HFFc6 (cell line): Measurements from ENCODE around the gene CCN5. TPM values are rescaled to one million over a fixed set of nuclear protein-coding genes. Genes with fewer than 3 reads are reported as not detected.
"Not testable (repeated sequence)": the region's sequence is repeated elsewhere in the genome, so short reads cannot be mapped to it uniquely, and the experiment has no call there.

Experiments
- DNase-seq: peaks from one replicate; pipeline ENCODE4 v3.0.0-alpha.2; 2018
- H3K27ac Mint-ChIP-seq: 2 replicates; pipeline ENCODE4 v1.8.0; 2020; ENCODE audit warnings: mild to moderate bottlenecking, mixed read lengths
- H3K27me3 Mint-ChIP-seq: 2 replicates; pipeline ENCODE4 v1.8.0; 2021; ENCODE audit warnings: mild to moderate bottlenecking, moderate library complexity, mixed read lengths; ENCODE audit not compliant: insufficient read depth
- H3K36me3 Mint-ChIP-seq: 2 replicates; pipeline ENCODE4 v1.8.0; 2021; ENCODE audit warnings: low read depth, mixed read lengths
- H3K4me1 Mint-ChIP-seq: 2 replicates; pipeline ENCODE4 v1.8.0; 2020; ENCODE audit warnings: low read depth, mixed read lengths
- H3K4me3 Mint-ChIP-seq: 2 replicates; pipeline ENCODE4 v1.8.0; 2020; ENCODE audit warnings: mild to moderate bottlenecking, moderate library complexity, mixed read lengths
- H3K9me3 Mint-ChIP-seq: 2 replicates; pipeline ENCODE4 v1.8.0; 2020; ENCODE audit warnings: mild to moderate bottlenecking, mixed read lengths
- CTCF ChIP-seq: fragments of 200-600 bp; sonication (generic); IDR thresholded peaks from 2 replicates; pipeline ENCODE4 v1.5.0; 2021; ENCODE audit warnings: antibody characterized with exemption, mild to moderate bottlenecking
- total RNA-seq, 6 experiments: library from RNA; stranded (reverse); fragmentation: NEBNext Ultra II Directional; extraction: Animal tissue kit (Norgen Biotek cat#: 25700); gene quantifications; 2 replicates in 1 of 6; 3 replicates in 5 of 6; pipeline ENCODE4 v1.2.3, GENCODE V29; 2021

CCN5 gene
- total RNA-seq, 6 experiments from 2014 or later, result 0.14 TPM; not detected in 5

DNA sequence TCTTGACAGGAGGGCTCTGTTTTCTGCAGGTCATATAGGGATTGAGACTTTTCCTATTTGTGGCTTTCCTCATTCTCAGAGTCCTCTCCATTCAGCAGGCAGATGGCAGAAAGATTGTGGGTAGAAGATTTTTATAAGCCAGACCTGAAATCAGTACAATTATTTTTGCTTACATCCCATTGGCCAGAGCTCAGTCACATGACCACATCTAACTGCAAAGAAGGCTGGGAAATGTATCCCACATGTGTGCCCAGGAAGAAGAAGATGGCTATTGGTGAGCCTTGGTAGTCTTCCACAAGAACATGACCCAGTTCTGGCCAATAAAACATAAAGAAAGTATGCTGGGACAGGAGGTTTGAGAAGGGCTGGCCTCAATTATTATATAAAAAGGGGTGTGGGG is 21.5 kb upstream of the CCN5 start:
- Mint-ChIP-seq H3K27me3 (peaks cover 2% of the 10 kb centered on the region), H3K4me1 (peaks cover 78% of the 10 kb centered on the region), H3K9me3 (peaks cover 17% of the 10 kb centered on the region), H3K36me3 (peaks cover 19% of the 10 kb centered on the region), H3K4me3 (no peak overlapping the region), H3K27ac (peak overlapping the region; percentile 86)
- no peak for TF ChIP-seq CTCF
- DNase-seq, result no peak

DNA sequence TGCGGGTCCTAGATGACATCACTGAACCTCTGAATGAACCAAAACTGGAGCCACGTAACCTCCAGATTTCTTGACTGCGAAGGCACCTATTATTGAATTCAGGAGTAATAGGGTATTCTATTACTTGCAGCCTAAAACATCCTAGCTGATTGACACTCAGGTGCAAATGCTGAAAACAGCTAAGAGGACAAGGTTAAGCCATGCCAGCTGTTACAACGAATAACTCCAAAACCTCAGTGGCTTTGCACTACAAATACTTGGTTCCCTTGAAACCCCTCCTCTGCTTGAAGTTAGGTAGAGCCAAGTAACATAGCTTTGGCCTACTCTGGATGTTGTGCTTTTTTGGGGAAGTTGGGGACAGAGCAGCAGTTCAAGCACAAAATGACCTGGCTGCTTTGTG is 21.0 kb upstream of the CCN5 start:
- H3K27ac Mint-ChIP-seq, result no peak overlapping the region
- H3K4me1 Mint-ChIP-seq, result peaks cover 78% of the 10 kb centered on the region
- H3K9me3 Mint-ChIP-seq, result peaks cover 17% of the 10 kb centered on the region
- H3K4me3 Mint-ChIP-seq, result no peak overlapping the region
- peaks cover 19% of the 10 kb centered on the region for H3K36me3 Mint-ChIP-seq
- TF ChIP-seq CTCF, result no peak
- H3K27me3 Mint-ChIP-seq, result peaks cover 2% of the 10 kb centered on the region
- DNase-seq, result no peak

DNA sequence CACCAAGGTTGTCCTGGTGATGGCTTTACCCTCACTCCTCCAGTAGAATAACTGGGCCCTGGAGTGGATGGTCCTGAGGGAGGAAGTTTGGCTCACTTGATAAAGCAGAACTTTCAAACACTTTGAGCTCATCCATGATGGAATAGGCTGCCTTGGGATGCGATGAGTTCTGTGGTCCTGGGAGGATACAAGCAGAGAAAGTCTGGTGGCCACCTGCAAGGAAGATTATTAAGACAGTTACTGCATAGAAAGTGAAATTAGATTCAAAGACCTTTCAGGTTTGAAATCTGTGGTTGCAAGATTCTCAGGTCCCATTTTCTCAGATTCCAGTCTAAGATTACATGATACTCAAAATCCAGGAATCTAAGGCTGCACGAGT is 19.9 kb upstream of the CCN5 start:
- no peaks in the 10 kb centered on the region; the same call in 1 of the 2 replicates for H3K27me3 Mint-ChIP-seq
- peak overlapping the region; percentile 73 for H3K27ac Mint-ChIP-seq
- peaks cover 17% of the 10 kb centered on the region for H3K9me3 Mint-ChIP-seq
- H3K4me1 Mint-ChIP-seq, result peaks cover 78% of the 10 kb centered on the region
- H3K36me3 Mint-ChIP-seq, result peaks cover 19% of the 10 kb centered on the region
- peak overlapping the region; percentile 39 for H3K4me3 Mint-ChIP-seq
- no peak for DNase-seq
- no peak for TF ChIP-seq CTCF

DNA sequence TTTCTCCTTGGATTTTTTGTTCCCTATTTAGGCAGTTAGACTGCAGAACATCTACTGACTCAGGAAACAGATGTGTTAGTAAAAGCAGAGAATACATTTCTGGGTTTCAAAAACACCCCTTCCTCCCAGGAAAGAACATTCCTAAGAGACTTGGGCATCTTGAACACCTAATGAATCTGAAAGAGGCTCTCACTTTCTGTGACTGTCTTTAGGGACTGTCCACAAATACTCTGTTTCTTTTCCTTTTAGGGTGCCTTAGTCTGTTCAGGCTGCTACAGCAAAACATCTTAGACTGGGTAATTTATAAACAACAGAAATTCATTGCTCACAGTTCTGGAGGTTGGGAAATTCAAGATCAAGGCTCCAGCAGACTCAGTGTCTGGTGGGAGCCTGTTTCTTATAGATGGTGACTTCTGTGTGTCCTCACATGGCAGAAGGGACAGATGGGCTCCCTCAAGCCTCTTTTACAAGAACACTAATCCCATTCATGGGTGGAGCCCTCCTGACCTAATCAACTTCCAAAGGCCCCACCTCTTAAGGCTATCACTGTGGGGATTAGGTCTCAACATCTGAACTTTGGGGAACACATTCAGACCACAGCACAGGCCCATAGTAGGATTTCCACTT is 19.4 kb upstream of the CCN5 start:
- peaks cover 17% of the 10 kb centered on the region for H3K9me3 Mint-ChIP-seq
- peak overlapping the region; percentile 39 for H3K4me3 Mint-ChIP-seq
- H3K36me3 Mint-ChIP-seq, result peaks cover 19% of the 10 kb centered on the region
- no peaks in the 10 kb centered on the region; the same call in 1 of the 2 replicates for H3K27me3 Mint-ChIP-seq
- TF ChIP-seq CTCF, result no peak
- peak; percentile 80 for DNase-seq
- peaks cover 76% of the 10 kb centered on the region for H3K4me1 Mint-ChIP-seq
- peak overlapping the region; percentile 73 for H3K27ac Mint-ChIP-seq

DNA sequence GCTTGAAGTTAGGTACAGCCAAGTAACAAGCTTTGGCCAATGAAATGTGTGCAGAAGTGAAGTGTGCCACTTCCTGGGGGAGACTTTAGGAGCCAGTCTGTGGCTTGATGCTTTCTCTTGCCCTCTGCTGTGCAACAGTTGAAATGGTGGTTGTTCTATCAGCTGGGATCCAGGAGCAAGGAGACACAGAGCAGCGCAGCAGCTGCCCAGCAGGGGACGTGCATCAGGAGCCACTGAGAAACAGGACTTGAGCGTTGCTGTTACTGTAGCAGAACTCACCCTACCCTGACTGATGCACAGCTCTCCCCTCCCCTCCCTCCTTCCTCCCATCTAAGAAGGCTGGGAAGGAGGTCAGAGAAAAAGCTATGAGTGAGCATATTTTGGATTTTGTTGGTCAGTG is 18.9 kb upstream of the CCN5 start:
- Mint-ChIP-seq H3K4me3 (peak overlapping the region; percentile 39; the same call in 1 of the 2 replicates), H3K27ac (peak overlapping the region; percentile 73), H3K27me3 (peaks cover 3% of the 10 kb centered on the region), H3K9me3 (peaks cover 12% of the 10 kb centered on the region), H3K4me1 (peaks cover 76% of the 10 kb centered on the region), H3K36me3 (peaks cover 13% of the 10 kb centered on the region)
- DNase-seq, result no peak
- peak; percentile 41; the same call in 1 of the 2 replicates for TF ChIP-seq CTCF

- peaks cover 76% of the 10 kb centered on the region for H3K4me1 Mint-ChIP-seq
- H3K36me3 Mint-ChIP-seq, DNase-seq, H3K9me3 Mint-ChIP-seq, H3K27me3 Mint-ChIP-seq, H3K4me3 Mint-ChIP-seq, H3K27ac Mint-ChIP-seq: not testable (repeated sequence)
Observed at GRCh38 chr20:44697041-44697440, 18.1 kb upstream of the CCN5 start.
